Measurements from ENCODE around the gene C2CD3. TPM values are rescaled to one million over a fixed set of nuclear protein-coding genes. Genes with fewer than 3 reads are reported as not detected.
A peak's percentile ranks its signal among the peaks of the same experiment; 100 is the strongest.

C2CD3 gene
- total and polyA plus RNA-seq, 10 of the 15 experiments (the other 5 are each of a cell fraction or from before 2014, with no cell fraction given), result 2.3 to 24.0 (median 16.3) TPM

DNA sequence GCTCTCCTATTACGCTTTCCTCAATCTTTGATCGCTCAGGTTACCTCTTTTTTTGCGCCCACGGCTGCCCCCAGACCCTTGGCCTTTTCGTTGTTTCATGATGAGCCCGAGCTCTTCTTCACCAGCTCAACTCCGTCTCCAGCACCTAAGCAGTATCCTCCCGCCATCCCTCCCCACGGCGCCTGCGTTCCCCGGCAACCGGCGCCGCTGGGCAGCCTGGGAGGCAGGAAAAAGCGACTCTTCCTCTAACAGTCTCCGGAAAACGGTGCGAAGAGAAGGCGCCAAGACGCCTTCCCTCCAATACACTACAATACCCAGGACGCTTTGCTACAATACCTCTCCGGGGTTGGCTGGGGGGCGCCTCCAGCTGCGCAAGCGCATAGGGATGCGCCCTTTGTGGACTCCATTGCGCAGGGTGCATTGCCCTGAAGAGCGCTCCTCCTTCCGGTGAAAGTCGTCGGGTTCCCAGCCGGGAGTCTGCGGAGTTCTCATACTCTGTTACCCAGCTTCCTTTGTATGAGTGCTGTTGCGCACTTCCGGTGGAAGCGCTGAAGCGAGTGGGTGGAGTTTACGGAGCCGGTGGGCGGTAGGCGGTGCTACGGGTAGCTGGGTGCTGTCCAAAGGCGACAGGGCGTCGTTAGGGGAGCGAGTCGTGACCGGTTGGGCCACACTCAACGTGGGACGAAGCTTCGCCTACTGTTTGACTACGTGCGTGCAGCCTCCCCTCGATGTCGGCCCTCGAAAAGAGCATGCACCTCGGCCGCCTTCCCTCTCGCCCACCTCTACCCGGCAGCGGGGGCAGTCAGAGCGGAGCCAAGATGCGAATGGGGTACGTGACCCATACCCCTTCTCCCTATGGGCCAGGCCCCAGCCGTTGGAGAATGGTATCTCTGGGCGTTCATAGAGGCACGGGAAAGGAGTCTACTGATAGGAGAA is at the start of gene C2CD3, which contains the start of gene PPME1 (continued):
- TF ChIP-seq, protein P1, sequence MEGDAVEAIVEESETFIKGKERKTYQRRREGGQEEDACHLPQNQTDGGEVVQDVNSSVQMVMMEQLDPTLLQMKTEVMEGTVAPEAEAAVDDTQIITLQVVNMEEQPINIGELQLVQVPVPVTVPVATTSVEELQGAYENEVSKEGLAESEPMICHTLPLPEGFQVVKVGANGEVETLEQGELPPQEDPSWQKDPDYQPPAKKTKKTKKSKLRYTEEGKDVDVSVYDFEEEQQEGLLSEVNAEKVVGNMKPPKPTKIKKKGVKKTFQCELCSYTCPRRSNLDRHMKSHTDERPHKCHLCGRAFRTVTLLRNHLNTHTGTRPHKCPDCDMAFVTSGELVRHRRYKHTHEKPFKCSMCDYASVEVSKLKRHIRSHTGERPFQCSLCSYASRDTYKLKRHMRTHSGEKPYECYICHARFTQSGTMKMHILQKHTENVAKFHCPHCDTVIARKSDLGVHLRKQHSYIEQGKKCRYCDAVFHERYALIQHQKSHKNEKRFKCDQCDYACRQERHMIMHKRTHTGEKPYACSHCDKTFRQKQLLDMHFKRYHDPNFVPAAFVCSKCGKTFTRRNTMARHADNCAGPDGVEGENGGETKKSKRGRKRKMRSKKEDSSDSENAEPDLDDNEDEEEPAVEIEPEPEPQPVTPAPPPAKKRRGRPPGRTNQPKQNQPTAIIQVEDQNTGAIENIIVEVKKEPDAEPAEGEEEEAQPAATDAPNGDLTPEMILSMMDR (IDR thresholded peaks at IDR 0.05 in 2 of 3, conservative IDR thresholded peaks at IDR 0.05 in 1 of 3; ENCODE audit: control insufficient read depth in 2 of 3, extremely low read depth in 1 of 3, insufficient read depth in 1 of 3, low read depth in 3 of 3, low read length in 3 of 3), result peak; percentile 11 to 36 (median 11); a peak in 2 of 6 replicates
- TF ChIP-seq NR2C1 (IDR thresholded peaks at IDR 0.05) (peak; percentile 87), ETV6 (conservative IDR thresholded peaks at IDR 0.05 in 1 of 2, IDR thresholded peaks at IDR 0.05 in 1 of 2; ENCODE audit: borderline replicate concordance in 1 of 2, low read depth in 1 of 2) (peak in 1 of 2 experiments; percentile 27; a peak in 1 of 4 replicates), SIX5 (IDR thresholded peaks at IDR 0.05; ENCODE audit: low read depth, low read length, severe bottlenecking) (peak; percentile 88), BCL11A (IDR thresholded peaks at IDR 0.05; ENCODE audit: low read depth, low read length) (0 out of 2 replicates have a peak, but pooled peaks have one; percentile 18), ZZZ3 (IDR thresholded peaks at IDR 0.05; ENCODE audit: control insufficient read depth, insufficient read length, low read depth) (no peak), IKZF2 (IDR thresholded peaks at IDR 0.05) (peak; percentile 33 to 56), NBN (IDR thresholded peaks at IDR 0.05) (peak; percentile 75; the same call in 1 of the 2 replicates), RCOR1 (conservative IDR thresholded peaks at IDR 0.05; ENCODE audit: low read depth, low read length) (no peak), FOS (IDR thresholded peaks at IDR 0.05; ENCODE audit: borderline replicate concordance, extremely low read depth, insufficient read length) (no peak), NR2F1 (conservative IDR thresholded peaks at IDR 0.05) (peak; percentile 33; the same call in 1 of the 2 replicates), ZNF274 (IDR thresholded peaks at IDR 0.05; ENCODE audit: insufficient read depth, insufficient read length) (no peak), CREM (IDR thresholded peaks at IDR 0.05; ENCODE audit: low read depth) (peak; percentile 84), CEBPB (IDR thresholded peaks at IDR 0.05; ENCODE audit: borderline replicate concordance in 1 of 2, low read depth in 2 of 2, low read length in 2 of 2) (no peak), POLR2A (IDR thresholded peaks at IDR 0.05; ENCODE audit: low read depth, low read length) (peak; percentile 99), ATF7 (IDR thresholded peaks at IDR 0.05; ENCODE audit: low read depth) (peak; percentile 60; the same call in 1 of the 2 replicates)
- TF ChIP-seq, protein P2, sequence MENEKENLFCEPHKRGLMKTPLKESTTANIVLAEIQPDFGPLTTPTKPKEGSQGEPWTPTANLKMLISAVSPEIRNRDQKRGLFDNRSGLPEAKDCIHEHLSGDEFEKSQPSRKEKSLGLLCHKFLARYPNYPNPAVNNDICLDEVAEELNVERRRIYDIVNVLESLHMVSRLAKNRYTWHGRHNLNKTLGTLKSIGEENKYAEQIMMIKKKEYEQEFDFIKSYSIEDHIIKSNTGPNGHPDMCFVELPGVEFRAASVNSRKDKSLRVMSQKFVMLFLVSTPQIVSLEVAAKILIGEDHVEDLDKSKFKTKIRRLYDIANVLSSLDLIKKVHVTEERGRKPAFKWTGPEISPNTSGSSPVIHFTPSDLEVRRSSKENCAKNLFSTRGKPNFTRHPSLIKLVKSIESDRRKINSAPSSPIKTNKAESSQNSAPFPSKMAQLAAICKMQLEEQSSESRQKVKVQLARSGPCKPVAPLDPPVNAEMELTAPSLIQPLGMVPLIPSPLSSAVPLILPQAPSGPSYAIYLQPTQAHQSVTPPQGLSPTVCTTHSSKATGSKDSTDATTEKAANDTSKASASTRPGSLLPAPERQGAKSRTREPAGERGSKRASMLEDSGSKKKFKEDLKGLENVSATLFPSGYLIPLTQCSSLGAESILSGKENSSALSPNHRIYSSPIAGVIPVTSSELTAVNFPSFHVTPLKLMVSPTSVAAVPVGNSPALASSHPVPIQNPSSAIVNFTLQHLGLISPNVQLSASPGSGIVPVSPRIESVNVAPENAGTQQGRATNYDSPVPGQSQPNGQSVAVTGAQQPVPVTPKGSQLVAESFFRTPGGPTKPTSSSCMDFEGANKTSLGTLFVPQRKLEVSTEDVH (IDR thresholded peaks at IDR 0.05; ENCODE audit: low read depth, partially characterized antibody), result peak; percentile 70
- TF ChIP-seq, protein P3, sequence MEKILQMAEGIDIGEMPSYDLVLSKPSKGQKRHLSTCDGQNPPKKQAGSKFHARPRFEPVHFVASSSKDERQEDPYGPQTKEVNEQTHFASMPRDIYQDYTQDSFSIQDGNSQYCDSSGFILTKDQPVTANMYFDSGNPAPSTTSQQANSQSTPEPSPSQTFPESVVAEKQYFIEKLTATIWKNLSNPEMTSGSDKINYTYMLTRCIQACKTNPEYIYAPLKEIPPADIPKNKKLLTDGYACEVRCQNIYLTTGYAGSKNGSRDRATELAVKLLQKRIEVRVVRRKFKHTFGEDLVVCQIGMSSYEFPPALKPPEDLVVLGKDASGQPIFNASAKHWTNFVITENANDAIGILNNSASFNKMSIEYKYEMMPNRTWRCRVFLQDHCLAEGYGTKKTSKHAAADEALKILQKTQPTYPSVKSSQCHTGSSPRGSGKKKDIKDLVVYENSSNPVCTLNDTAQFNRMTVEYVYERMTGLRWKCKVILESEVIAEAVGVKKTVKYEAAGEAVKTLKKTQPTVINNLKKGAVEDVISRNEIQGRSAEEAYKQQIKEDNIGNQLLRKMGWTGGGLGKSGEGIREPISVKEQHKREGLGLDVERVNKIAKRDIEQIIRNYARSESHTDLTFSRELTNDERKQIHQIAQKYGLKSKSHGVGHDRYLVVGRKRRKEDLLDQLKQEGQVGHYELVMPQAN (conservative IDR thresholded peaks at IDR 0.05), result peak; percentile 75
- TF ChIP-seq, protein P4, sequence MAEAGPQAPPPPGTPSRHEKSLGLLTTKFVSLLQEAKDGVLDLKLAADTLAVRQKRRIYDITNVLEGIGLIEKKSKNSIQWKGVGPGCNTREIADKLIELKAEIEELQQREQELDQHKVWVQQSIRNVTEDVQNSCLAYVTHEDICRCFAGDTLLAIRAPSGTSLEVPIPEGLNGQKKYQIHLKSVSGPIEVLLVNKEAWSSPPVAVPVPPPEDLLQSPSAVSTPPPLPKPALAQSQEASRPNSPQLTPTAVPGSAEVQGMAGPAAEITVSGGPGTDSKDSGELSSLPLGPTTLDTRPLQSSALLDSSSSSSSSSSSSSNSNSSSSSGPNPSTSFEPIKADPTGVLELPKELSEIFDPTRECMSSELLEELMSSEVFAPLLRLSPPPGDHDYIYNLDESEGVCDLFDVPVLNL (IDR thresholded peaks at IDR 0.05; ENCODE audit: low read depth, low read length), result peak; percentile 63
- TF ChIP-seq, protein P5, sequence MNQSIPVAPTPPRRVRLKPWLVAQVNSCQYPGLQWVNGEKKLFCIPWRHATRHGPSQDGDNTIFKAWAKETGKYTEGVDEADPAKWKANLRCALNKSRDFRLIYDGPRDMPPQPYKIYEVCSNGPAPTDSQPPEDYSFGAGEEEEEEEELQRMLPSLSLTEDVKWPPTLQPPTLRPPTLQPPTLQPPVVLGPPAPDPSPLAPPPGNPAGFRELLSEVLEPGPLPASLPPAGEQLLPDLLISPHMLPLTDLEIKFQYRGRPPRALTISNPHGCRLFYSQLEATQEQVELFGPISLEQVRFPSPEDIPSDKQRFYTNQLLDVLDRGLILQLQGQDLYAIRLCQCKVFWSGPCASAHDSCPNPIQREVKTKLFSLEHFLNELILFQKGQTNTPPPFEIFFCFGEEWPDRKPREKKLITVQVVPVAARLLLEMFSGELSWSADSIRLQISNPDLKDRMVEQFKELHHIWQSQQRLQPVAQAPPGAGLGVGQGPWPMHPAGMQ (IDR thresholded peaks at IDR 0.05; ENCODE audit: borderline replicate concordance), result no peak
